Spleen (tissue), 7 donors: ENCODE measurements around the gene BABAM2.

Experiments used
- POLR2A ChIP-seq, 3 donors: fragments of 450-650 bp; IDR thresholded peaks; one replicate each; pipeline ENCODE4 v1.5.1; 2017; ENCODE audit warnings: antibody characterized with exemption in 3 of 3, mild to moderate bottlenecking in 1 of 3
- TF ChIP-seq, protein P1 (sequence below), 11 experiments: fragments of 200-600 bp in 7 of 11; fragments of 450-650 bp in 4 of 11; sonication (generic) in 4 of 11; IDR thresholded peaks in 8 of 11; conservative IDR thresholded peaks in 3 of 11; 1 replicate in 7 of 11; 2 replicates in 4 of 11; pipeline versions ENCODE4 v1.4.0 to v1.8.0; 2016 to 2021; ENCODE audit warnings: antibody characterized with exemption in 11 of 11, inconsistent platforms in 4 of 11, mild to moderate bottlenecking in 1 of 11
- donor health status: DM: no; HTN: no; CAD: no; lungs with moderate emphysema.
- donor health status: DM: no; HTN: no; CAD: no.
- donor health status: DM: no; HTN: no; CAD: no.

DNA sequence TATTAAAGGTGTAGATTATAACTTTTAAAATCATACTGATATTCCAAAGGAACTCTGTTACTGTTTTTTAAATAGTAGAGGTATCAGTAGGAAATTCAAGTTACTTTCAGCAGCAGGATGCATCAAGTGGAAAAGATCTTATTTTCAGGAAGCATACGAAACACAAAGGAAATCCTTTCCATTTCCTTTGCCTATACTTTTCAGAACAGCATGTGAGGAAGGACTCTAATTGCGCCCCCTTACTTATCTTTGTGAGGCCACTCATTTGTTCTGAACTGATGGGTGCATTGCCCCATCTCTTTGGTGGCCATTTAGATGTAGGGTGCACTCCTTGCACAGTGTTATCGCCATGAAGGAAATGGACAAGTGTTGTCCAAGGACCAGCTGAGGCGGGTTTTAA lies 145.3 kb downstream of the BABAM2 start:
- TF ChIP-seq, protein P1, sequence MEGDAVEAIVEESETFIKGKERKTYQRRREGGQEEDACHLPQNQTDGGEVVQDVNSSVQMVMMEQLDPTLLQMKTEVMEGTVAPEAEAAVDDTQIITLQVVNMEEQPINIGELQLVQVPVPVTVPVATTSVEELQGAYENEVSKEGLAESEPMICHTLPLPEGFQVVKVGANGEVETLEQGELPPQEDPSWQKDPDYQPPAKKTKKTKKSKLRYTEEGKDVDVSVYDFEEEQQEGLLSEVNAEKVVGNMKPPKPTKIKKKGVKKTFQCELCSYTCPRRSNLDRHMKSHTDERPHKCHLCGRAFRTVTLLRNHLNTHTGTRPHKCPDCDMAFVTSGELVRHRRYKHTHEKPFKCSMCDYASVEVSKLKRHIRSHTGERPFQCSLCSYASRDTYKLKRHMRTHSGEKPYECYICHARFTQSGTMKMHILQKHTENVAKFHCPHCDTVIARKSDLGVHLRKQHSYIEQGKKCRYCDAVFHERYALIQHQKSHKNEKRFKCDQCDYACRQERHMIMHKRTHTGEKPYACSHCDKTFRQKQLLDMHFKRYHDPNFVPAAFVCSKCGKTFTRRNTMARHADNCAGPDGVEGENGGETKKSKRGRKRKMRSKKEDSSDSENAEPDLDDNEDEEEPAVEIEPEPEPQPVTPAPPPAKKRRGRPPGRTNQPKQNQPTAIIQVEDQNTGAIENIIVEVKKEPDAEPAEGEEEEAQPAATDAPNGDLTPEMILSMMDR (IDR thresholded peaks at IDR 0.05 in 8 of 11, conservative IDR thresholded peaks at IDR 0.05 in 3 of 11), result no peak
- TF ChIP-seq POLR2A (IDR thresholded peaks at IDR 0.05), result no peak
